ENCODE data around the gene PHAF1. TPM values are rescaled to one million over a fixed set of nuclear protein-coding genes. Genes with fewer than 3 reads are reported as not detected.
A peak's percentile ranks its signal among the peaks of the same experiment; 100 is the strongest.

PHAF1 gene
- total and polyA plus RNA-seq, 2 of the 13 experiments (the other 11 are each of a cell fraction or from before 2014, with no cell fraction given), result 48.3 to 174 TPM

- peak; percentile 44; the same call in 1 of the 2 replicates for TF ChIP-seq ARID4A (CRISPR knock-in tag; IDR thresholded peaks at IDR 0.05; ENCODE audit: borderline replicate concordance)
- TF ChIP-seq HNRNPLL (IDR thresholded peaks at IDR 0.05; ENCODE audit: low read depth, low read length, poor library complexity, severe bottlenecking), result peak; percentile 15
- no peak for TF ChIP-seq ATF5 (CRISPR knock-in tag; IDR thresholded peaks at IDR 0.05; ENCODE audit: low read depth)
- TF ChIP-seq PRDM10 (CRISPR knock-in tag; IDR thresholded peaks at IDR 0.05; ENCODE audit: low read depth), result peak; percentile 87
- peak; percentile 68 for TF ChIP-seq MAX (IDR thresholded peaks at IDR 0.05)
- peak; percentile 85 for TF ChIP-seq PHF21A (CRISPR knock-in tag; IDR thresholded peaks at IDR 0.05)
- TF ChIP-seq GPN1 (CRISPR knock-in tag; IDR thresholded peaks at IDR 0.05; ENCODE audit: borderline replicate concordance), result no peak
- peak; percentile 9; the same call in 1 of the 2 replicates for TF ChIP-seq THRA (CRISPR knock-in tag; IDR thresholded peaks at IDR 0.05; ENCODE audit: borderline replicate concordance)
- peak; percentile 34; the same call in 1 of the 2 replicates for TF ChIP-seq REPIN1 (CRISPR knock-in tag; IDR thresholded peaks at IDR 0.05; ENCODE audit: borderline replicate concordance, low read depth)
- TF ChIP-seq RCOR2 (CRISPR knock-in tag; IDR thresholded peaks at IDR 0.05), result 0 out of 2 replicates have a peak, but pooled peaks have one; percentile 9
- no peak for TF ChIP-seq TSC22D2 (CRISPR knock-in tag; IDR thresholded peaks at IDR 0.05; ENCODE audit: borderline replicate concordance)
- TF ChIP-seq ZNF772 (CRISPR knock-in tag; IDR thresholded peaks at IDR 0.05), result peak; percentile 24; the same call in 1 of the 2 replicates
- no peak for TF ChIP-seq NCOR1 (IDR thresholded peaks at IDR 0.05; ENCODE audit: borderline replicate concordance, low read length)
- TF ChIP-seq ZFP37 (CRISPR knock-in tag; IDR thresholded peaks at IDR 0.05; ENCODE audit: borderline replicate concordance), result no peak; the same call in 1 of the 2 replicates
- peak; percentile 67; the same call in 1 of the 2 replicates for TF ChIP-seq RBAK (CRISPR knock-in tag; IDR thresholded peaks at IDR 0.05)
- TF ChIP-seq SOX13 (IDR thresholded peaks at IDR 0.05), result no peak
- no peak for TF ChIP-seq SOX13 (CRISPR knock-in tag; conservative IDR thresholded peaks at IDR 0.05 in 1 of 2, IDR thresholded peaks at IDR 0.05 in 1 of 2)
- peak; percentile 59; the same call in 1 of the 2 replicates for TF ChIP-seq ZNF616 (CRISPR knock-in tag; IDR thresholded peaks at IDR 0.05; ENCODE audit: low read depth)
These were observed 60.6 kb downstream of the PHAF1 start, which contains the start of gene NOL3 (continued) for GRCh38 chr16:67170168-67170948.

All from HepG2 (cell line).